HG03442 (cell line): Measurements from ENCODE around the gene TBC1D2B.

Source experiments
- ATAC-seq: cut with Tn5 transposase; IDR thresholded peaks from one replicate; pipeline ENCODE4 v1.9.1; 2021; ENCODE audit warnings: mild to moderate bottlenecking, moderate library complexity; ENCODE audit not compliant: unreplicated experiment

Gene TBC1D2B

DNA sequence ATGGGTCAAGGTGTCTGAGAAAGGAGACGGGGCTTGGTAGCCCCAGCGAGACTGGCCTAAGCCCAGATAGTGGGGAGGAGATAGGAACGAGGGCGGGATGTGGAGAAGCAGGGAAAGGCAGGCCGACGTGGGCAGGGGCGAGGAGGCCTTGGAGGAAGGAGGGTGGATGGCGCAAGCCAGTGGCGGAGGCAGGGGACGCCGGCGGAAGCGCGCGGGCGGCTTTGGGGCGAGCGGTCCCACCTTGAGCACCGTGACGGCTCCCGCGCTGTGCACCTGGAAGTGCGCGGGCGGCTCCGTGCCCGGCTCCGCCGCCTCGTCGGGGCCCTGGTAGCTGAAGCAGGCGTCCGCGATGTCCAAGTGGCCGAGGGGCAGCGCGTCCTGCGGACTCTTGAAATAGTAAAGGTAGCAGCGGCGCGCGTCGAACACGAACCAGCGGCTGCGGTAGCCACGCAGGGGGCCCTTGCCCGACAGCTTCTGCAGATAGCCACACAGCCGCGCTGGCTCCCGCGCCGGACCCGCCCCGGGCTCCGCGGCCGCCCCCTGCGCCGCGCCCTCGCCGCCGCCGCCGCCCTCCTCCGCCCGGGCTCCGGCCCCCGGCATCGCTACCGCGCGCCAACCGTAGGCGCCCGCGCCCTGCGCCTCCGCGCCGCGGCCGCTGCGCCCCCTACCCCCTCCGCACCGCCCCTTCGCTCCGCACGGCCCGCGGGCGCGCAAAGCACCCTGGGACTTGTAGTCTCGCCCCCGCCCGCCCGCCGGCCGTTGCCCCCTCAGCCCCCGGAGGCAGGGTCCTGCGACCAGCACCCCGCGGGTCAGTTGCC is at the start of gene TBC1D2B:
TSS of gene TBC1D2B (minus strand) at position 659 of the 818 bp plus-strand sequence. CDS start at position 600, 59 bp downstream.
- ATAC-seq = peak; percentile 59

DNA sequence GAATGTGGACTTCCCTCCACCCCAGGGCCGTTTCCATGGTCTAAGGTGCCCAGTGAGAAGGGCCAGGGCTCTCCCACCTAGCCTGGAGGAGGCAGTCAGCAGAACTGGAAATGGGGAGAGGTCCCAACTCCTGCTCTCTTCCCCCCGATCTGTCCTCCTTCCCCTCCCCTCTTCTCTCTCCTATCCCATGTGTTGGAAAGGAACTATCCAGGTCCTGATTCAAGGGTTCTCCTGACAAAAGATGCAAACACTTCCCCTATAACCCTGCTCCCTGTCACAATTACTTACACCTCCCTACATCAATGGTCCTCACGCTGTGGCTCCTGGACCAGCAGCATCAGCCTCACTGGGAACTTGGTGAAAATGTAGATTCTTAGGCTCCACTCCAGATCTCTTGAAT is 47.8 kb upstream of the TBC1D2B start:
- no peak for ATAC-seq

DNA sequence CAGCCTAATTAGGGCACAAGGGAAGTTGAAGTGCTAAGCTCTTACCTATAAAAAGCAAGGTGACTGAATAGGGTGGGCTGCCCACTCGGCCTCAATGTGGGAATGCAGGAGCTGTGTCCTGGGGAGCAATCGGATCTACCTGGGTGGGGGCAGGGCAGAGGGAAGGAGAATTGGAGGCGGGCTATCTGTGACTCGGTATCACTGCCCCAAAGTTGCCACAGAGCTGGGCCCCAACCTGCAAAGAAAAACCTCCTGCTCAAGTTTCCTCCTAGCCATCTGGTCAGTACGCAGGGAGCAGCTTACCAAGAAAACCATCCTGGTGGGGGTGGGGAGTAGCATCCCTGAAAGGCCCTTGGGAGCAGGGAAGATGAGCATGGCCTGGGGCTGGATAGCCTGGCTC is 43.0 kb upstream of the TBC1D2B start:
- ATAC-seq = no peak

DNA sequence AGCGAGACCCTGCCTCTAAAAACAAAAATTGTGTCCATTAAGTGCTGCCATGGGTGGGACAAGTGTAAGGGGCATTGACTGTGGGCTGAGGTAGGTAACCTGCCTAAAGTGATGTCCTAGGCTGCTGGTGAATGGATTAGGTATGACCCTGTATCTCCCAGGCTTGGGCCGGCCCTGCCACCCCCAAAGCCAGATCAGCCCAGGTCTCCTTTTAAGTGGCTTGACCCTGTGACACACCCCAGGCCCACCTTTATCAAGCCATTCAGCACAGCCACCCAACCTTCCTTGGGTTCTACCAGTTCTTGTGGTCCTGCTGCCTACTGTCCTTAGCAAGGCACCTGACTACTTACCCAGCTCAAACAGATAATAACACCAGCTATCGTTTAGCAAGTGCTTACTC is 35.0 kb upstream of the TBC1D2B start:
- ATAC-seq = no peak

DNA sequence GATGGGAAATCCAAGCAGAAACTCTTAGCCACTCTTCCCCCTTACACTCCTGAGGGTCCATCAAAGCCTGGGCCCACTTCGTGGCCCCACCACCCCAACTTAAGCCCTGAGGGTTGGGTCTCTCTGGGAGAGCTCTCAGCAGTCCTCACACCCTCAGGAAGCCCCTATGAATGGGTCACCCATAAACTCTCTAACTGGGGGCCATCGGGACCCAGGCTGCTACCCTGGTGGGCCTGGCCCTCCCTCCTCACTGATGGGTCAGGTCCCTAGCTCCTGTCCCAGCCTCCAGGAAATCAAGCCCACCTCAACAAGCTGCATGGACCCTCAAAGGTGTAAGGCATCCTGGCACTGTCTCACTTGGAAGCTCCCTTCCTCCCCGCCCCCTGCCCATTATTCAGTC is 34.3 kb upstream of the TBC1D2B start:
- no peak for ATAC-seq

DNA sequence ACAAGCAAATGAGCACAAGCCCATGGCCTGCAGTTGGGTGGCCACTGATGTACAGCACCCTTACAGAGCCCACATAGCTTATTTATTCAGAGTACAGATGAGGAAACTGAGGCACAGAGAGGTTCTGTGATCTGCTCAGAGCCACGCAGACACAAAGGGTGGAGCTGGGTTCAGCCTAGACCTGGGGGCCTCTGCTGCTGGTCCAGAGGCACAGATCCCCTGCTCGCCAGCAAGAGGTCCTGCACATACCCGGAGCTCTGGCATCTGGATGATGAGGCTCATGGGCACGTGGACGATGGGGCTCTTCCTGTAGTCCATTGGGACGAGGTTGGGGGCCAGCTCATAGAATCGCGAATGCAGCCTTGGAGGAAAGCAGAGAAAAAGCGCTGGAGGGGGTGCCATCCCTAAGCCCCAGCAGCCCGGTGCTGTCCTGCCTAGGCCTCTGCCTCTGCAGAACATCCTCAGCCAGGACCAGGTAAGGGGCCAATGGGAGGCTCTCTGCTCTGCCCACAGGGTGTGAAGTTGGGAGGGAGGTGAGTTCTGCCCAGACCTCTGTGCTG is 33.5 kb upstream of the TBC1D2B start:
- ATAC-seq = no peak

DNA sequence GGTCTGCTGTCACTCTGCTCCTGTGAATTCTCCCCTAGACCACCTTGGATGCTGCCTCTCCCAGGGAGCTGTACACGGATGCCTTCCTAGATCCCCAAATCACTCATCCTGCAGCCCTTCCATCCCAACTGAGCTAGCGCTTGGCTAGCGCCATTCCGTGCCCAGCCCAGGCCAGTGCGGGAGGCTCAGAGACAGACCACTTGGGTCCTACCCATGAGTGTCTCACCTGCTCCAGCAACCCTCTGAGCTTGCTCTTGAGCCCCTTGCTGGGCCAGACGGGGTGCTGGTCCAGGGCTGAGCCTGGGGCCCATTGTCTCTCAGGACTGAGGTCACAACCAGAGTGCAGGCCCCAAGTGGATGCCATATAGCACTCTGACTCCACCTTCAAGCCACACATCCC is 32.6 kb upstream of the TBC1D2B start:
- ATAC-seq = no peak

DNA sequence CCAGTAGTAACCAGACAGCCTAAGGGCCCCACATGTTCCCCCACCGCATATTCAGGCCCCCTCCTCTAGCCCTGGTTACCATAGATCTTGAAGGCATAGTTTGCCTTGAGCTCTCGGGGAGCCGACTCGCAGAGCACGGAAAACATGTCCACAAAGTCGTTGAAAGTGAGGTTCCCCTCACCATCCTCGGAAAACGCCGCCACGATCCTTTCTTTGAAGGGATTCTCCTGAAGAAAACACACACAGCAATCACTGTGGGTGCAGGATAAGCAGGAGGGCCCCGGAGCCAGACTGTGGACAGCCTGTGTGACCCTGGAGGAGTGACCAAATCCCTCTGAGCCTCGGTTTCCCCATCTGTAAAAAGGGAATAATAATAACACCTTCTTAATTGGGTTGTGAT is 31.6 kb upstream of the TBC1D2B start:
- no peak for ATAC-seq

DNA sequence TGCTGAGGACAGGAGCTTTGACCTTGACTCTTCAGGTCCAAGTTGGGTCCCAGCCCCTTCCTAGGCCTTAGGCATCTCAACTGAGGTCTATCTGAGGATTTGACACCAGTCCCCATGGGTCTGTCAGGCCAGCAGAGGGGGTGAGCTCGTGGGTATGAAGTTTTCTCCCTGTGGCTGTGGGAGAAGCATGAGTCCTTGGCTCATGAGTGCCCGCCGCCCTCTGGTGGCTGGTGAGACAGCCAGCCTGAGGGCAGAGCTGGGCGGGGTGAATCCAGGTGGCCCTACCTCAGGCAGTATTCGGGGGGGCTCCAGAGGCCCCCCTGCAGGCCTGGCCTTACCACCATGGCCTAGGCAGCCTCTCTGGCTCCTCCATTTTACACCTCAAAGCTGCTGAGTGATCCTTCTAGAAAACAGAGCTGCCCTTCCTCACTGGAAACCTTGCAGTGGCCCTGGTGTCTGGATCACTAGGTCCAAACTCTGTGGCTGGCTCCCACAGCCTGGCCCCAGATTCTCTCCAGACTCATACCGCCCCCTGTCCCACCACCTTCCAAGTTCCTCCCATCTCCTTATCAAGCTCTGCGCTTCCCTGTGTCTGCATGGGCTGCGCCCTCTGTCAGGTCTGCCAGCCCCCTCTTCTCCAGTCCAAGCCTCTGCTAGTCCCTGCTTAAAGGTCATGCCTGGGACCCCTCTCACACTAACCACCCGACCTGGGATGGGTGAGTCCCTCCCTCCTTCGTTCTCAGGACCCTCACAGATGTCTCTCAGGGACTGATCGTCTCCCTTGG is 31.0 kb upstream of the TBC1D2B start:
- peak; percentile 46 for ATAC-seq

DNA sequence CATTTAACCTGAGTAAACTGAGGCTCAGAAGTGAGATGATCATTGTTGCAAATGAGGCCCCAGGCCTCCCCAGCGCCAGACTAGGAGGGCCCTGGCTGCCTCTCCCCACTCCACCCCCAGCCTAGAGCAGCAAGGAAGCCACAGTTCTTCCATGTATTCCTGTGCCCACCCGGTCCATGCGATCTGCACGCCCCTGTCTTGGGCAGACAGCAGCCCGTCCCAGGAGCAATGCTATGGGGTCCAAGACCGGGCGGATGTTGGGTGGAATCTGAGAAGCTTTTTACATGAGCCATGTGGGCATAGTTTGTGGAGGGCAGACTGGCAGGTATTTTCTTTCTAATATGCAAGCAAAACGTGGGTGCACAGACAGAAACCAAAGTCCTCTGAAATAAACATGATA is 30.0 kb upstream of the TBC1D2B start:
- ATAC-seq = no peak

DNA sequence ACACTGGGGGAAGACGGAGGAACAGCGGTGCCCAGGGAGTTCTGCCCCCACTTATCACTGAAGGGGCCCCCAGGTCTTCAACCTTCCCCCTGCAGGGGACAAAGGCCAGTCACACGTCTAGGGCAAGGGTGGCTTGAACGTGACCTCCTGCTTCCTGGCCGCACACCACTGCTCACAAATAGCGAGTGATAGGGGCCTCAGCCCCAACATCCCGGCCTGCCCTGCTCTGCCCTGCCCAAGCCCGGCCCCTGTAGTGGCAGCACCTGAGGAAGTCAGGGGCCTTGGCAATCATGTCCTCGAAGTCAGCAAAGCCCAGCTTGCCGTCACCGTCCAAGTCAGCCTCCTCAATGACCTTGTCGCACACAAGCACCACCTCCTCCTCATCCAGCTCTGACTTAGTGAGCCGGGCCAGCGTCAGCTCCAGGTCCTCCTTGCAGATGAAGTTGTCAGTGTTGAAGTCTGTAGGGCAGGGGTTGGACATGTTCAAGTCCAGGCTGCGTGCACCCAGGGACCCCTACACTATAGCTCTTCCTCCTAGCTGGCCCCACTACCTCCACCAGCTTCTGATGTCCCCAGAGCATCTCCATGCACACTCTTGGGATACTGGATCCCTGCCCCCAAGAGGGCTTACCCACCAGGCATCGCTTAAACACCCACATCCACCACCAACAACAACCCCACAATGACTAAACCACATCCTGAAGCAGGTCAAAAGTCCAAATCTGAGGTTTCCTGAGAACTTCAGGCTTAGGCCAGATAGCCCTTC is 28.1 kb upstream of the TBC1D2B start:
- ATAC-seq = no peak

DNA sequence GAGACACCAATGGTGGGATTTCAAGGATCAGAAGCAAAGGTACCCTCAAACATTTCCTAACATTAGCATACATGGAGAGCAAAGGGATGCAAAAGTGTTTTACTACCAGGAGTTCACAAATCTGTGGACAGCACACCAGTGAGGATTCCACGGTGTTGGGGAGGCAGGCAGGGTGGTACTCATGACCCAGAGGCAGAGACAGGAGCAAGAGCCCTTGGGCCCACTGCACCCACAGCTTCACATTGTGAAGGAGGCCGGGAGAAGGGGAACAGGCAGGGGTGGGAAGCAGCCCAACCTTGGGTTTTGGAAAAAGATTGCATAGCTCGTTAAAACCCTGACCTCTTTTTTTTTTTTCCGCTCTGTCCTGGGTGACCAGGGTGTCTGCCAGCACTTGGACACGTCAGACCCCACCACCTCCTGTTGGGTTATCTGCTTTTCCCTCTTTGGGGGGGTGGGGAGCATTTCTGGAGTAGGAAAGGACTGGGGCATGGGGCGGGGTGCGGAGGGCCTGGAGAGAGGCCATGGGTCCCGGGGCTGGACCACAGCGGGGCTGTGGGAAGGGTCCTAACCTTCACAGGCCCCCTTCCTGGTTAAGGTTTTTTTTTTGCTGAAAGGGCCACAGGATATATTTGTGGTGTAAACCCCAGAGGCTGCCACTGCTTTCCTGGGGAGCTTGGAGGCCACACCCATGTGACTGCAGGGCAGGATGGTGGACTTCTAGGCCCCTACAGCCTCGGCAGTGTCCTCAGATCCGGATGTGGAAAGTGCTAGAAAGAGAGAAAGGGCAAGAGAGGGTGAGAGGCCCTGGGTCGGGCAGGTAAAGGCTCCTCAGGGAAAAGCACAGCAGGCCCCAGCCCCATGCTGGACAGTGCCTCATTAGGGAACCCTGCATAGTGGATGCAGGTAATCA is 27.3 kb upstream of the TBC1D2B start:
- no peak for ATAC-seq

DNA sequence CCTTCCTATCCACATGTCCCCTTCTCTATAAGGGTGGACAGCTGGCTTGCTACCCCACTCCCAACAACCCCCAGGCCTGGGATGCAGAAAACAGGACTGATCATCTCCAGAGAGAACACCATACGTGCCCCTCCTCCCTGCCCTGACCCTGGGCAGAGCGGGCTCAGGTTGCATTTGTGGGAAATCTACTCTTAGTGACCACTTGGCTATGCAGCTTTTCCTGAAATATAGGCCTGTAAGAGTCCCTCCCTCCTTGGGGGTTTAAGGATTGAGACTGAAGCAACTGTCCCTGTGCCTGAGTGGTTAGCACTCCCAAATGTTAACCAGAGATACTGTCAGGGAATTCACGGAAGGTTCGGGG is 26.6 kb upstream of the TBC1D2B start:
- no peak for ATAC-seq

DNA sequence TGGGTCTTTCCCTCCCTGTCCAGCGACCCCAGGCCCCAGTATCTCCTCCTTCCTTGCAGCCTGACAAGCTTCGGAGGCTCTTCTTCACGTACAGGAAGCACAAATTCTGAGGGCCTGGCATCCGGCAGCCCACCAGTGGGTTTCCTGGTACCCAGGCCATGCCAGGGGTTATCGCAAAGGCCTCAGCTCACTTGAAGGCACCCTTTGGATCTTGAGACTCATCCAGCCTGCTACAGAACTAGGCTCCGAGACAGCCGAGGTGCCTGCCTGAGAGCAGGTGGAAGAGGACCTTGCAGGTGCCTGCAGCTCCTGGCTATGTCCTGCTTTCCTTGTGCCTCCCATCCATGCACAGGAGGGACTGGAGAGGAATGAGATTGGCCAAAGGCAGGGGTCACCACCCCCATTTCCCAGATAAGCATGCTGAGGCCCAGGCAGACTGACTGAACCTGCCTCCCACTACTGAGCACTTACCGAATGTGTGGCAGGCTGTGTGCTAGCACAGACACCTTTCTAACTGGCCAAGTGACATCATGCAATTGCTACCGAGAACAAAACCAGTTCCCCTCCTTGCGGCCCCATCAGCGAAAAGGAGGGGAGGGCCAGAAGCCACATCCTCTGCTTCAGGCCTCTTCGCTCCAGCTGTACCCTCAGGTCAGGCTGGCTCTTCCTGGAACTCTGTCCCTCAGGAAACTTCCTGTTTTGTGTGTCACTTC is 26.1 kb upstream of the TBC1D2B start:
- ATAC-seq = peak; percentile 73

DNA sequence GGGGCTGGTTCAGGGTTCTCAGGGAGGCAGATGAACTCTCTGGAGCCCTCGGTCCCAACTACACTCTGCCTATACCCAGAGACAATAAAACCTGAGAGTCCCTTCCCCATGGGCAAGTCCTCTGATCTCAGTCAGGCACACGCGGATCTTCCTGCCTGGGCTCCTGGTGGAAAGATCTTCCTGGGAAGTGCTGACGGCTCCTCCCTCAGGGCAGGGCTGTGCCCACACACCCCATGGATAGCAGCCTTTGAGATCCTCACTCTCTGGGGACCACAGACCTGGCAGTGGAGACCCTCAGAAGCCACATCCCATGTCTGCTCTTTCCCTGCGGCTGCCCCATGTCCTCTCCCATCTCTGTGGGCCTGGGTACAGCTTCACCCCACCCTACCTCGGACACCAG is 25.2 kb upstream of the TBC1D2B start:
- ATAC-seq = no peak

DNA sequence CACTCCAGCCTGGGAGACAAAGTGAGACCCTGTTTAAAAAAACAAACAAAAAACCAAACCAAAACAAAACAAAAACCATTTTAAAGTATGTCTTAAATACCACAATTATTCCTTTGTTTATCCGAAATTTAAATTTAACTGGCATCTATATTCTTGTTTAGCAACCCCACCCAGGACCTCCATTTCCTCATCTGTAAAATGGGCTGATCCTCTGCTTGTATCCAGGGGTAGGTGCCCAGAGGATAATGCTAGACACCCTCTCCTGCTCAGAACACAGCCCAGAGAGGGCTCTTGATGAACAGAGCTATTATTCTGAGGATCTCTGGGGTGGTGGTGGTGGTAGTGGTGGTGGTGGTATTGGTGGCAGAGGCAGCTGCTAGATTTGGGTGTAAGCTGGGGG is 24.7 kb upstream of the TBC1D2B start:
- ATAC-seq = no peak

DNA sequence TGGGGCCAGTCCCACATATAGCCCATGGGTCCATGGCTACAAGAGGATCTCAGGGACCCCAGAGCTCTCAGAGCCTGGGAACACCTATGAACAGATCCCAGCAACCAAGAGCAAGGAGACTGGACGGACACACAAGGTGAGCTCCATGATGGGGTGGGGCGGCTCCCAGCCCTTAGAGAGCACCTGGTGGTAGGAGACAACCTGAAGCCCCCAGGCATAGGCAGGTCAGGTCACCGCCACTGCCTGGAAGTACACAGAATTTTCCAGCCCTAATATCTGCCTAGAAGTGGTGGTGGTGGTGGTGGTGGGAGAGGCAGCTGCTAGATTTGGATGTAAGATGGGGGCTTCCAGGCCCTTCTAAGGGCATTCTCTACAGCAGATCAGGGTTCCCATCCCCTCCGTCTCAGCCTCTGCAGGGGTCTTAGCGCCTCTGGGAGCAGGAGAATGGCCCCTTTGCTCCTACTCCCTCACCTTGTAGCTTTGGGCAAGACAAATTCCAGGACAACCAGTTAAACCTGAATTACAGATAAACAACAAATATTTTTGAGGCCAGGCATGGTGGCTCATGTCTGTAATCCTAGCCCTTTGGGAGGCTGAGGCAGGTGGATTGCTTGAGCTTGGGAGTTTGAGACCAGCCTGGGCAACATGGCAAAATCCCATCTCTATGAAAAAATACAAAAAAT is 24.1 kb upstream of the TBC1D2B start:
- no peak for ATAC-seq

DNA sequence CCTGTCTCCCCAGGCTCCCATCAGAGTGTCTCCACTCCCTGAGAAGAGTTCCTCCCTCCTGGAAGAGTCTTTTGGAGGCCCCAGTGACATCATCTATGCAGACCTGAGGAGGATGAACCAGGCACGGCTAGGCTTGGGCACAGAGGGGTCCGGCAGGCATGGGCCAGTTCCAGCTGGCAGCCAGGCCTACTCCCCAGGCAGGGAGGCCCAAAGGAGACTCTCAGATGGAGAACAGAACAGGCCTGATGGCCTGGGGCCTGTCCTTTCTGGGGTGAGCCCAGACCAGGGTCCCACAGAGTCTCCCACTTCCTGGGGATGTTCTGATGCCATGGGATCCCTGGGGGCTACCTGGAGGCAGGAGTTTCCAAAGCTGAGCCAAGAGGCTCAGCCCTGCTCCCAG is 23.4 kb upstream of the TBC1D2B start:
- ATAC-seq = no peak

DNA sequence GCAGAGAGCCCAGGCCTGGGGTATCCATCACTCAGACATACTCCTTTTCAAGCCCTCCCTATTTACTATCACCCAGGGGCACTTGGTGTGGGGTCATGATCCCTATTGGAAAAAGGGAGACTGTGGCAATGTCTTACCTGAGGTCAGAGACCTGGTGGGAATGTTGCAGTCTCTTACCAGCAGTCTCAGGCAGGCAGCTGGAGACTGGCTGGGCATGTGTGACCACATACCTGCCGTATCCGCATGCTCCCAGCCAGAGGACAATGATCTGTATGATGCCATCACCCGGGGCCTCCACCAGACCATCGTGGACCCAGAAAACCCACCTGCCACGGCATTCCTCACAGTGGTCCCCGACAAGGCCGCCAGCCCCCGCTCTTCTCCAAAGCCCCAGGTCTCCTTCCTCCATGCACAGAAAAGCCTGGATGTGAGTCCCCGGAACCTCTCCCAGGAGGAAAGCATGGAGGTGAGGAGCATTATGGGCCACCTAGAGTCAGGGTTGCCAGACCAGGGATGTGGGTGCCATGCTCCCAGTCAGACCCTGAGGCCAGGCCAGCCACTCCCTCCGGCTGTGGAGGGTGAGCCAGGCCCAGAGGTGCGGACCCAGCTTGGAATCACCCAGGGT is 20.7 kb upstream of the TBC1D2B start:
- ATAC-seq = no peak
